Stimulated activated naive CD8-positive, alpha-beta T cell treated with anti-CD3 and anti-CD28 coated beads, Interleukin-15, amount 100 ng/mL, for 72 hours (primary cell): ENCODE measurements around the gene ZNF394.
"Not testable (repeated sequence)": the region's sequence is repeated elsewhere in the genome, so short reads cannot be mapped to it uniquely, and the experiment has no call there.

Experiments used
- ATAC-seq: fragments of 150-1000 bp; cut with Tn5 transposase; 2 replicates; pipeline ENCODE4 v1.10.0; 2021; ENCODE audit warnings: mild to moderate bottlenecking, moderate library complexity
- DNase-seq, 2 donors: peaks; one replicate each; pipeline ENCODE4 v3.0.0; 2021 to 2022
- H3K27ac Mint-ChIP-seq, 2 donors: one replicate each; pipeline ENCODE4 v1.8.0; 2022; ENCODE audit warnings: mild to moderate bottlenecking in 2 of 2, mixed read lengths in 2 of 2, moderate library complexity in 2 of 2
- H3K27me3 Mint-ChIP-seq: one replicate; pipeline ENCODE4 v1.8.0; 2022; ENCODE audit warnings: mixed read lengths
- H3K4me1 Mint-ChIP-seq: one replicate; pipeline ENCODE4 v1.8.0; 2022; ENCODE audit warnings: mild to moderate bottlenecking, mixed read lengths
- H3K4me3 Mint-ChIP-seq, 2 donors: one replicate each; pipeline ENCODE4 v1.8.0; 2022; ENCODE audit warnings: mild to moderate bottlenecking in 2 of 2, mixed read lengths in 2 of 2, moderate library complexity in 1 of 2
- H3K9me3 Mint-ChIP-seq, 2 donors: one replicate each; pipeline ENCODE4 v1.8.0; 2022; ENCODE audit warnings: mixed read lengths in 2 of 2

Gene ZNF394

DNA sequence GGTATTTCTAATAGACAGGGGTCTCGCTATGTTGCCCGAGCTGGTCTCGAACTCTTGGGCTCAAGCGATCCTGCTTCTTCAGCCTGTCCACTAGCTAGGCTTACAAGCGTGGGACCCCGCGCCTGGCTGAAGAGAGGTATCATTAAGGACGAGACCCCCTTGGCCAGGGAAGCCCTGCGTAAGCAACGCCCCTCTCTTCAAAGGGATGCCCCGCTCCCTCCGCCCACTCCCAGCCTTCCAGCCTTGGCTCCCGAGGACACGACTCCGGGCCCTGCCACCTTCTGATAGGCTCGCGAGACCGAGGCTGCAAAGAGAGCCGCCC is 4.2 kb upstream of the ZNF394 start:
- no peaks in the 10 kb centered on the region for H3K27me3 Mint-ChIP-seq
- H3K27ac Mint-ChIP-seq = peak overlapping the region; percentile 93
- no peak for ATAC-seq
- H3K4me3 Mint-ChIP-seq = peak overlapping the region; percentile 85 to 88
- no peak for DNase-seq
- H3K4me1 Mint-ChIP-seq = peaks cover 29% of the 10 kb centered on the region
- H3K9me3 Mint-ChIP-seq = peaks cover 6 to 7% of the 10 kb centered on the region in 2 donors

DNA sequence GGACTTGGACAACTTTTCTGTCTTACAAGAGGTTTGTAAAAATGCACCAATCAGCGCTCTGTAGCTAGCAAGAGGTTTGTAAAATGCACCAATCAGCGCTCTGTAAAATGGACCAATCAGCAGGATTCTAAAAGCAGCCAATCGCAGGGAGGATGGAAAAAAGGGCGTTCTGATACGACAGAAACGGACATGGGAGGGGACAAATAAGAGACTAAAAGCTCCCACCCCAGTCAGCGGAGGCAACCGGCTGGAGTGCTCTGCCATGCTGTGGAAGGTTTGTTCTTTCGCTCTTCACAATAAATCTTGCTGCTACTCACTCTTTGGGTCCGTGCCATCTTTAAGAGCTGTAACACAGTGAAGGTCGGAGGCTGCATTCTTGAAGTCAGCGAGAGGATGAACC is 1.2 kb upstream of the ZNF394 start:
- peak overlapping the region; percentile 87 to 98 for H3K27ac Mint-ChIP-seq
- peak overlapping the region; percentile 93 to 98 for H3K4me3 Mint-ChIP-seq
- not testable (repeated sequence) for H3K9me3 Mint-ChIP-seq, H3K27me3 Mint-ChIP-seq, ATAC-seq, DNase-seq
- H3K4me1 Mint-ChIP-seq = peaks cover 38% of the 10 kb centered on the region

DNA sequence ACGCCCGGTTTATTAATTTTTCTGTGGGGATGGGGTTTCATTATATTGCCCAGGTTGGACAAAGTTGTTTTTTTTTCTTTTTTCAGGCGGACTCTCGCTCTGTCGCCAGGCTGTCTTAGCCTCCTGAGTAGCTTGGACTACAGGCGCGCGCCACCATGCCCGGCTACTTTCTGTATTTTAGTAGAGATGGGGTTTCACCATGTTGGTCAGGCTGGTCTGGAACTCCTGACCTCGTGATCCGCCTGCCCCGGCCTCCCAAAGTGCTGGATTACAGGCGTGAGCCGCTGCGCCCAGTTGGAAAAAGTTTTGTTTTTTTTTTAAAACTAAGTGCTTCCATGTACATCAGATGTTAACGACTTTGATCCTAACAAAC is 542 bp upstream of the ZNF394 start:
- Mint-ChIP-seq H3K4me1 (peaks cover 34% of the 10 kb centered on the region), H3K27me3 (no peaks in the 10 kb centered on the region), H3K27ac (peak overlapping the region; percentile 98 to 99), H3K9me3 (peaks cover 6 to 7% of the 10 kb centered on the region in 2 donors), H3K4me3 (peak overlapping the region; percentile 93 to 98)
- no peak for DNase-seq
- no peak for ATAC-seq

DNA sequence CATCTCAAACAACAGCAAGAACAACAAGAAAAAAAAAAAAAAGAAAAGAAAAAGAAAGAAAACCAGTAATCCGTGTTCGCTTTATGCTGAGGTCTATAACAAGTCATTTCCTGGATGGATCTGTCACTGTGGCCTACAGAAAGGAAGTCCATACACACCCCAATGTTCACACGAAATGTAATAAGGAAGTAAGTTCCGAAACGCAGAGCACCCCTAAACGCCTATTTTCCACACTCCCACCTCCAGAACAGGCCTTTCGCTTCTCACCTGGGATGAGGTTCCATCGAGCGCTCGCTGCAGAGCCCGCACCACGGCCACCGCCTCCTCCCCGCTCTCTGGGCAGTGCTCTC is 735 bp downstream of the ZNF394 start:
- H3K4me1 Mint-ChIP-seq = peaks cover 32% of the 10 kb centered on the region
- no peaks in the 10 kb centered on the region for H3K27me3 Mint-ChIP-seq
- peak; percentile 57 for ATAC-seq
- H3K27ac Mint-ChIP-seq = peak overlapping the region; percentile 98 to 99
- H3K9me3 Mint-ChIP-seq = peaks cover 6 to 9% of the 10 kb centered on the region in 2 donors
- H3K4me3 Mint-ChIP-seq = peak overlapping the region; percentile 93 to 98
- peak in 1 of 2 donors; percentile 18 for DNase-seq

DNA sequence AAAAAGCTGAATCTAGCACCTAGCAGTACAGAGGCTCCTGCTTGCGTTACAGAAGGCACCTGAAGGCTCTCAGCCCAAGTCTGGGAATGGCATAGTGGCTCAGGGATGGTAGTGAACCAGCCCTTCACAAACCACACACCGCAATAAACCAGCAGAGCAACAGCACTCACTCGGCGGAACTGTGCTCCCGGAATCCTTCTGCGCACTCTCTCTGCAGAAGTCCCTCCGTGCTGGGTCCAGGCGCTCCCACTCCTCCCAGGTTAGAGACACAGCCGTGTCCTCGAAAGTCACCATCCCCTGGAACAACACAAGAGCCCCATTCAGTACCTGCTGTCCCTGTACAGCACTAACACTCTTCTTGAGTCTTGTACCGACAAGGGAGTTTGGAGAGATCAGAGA is 1.5 kb downstream of the ZNF394 start:
- ATAC-seq (no peak), DNase-seq (no peak)
- Mint-ChIP-seq H3K9me3 (peaks cover 14 to 17% of the 10 kb centered on the region in 2 donors), H3K27ac (peak overlapping the region; percentile 84 to 98), H3K4me1 (peaks cover 32% of the 10 kb centered on the region), H3K27me3 (no peaks in the 10 kb centered on the region), H3K4me3 (peak overlapping the region; percentile 93 to 98)

DNA sequence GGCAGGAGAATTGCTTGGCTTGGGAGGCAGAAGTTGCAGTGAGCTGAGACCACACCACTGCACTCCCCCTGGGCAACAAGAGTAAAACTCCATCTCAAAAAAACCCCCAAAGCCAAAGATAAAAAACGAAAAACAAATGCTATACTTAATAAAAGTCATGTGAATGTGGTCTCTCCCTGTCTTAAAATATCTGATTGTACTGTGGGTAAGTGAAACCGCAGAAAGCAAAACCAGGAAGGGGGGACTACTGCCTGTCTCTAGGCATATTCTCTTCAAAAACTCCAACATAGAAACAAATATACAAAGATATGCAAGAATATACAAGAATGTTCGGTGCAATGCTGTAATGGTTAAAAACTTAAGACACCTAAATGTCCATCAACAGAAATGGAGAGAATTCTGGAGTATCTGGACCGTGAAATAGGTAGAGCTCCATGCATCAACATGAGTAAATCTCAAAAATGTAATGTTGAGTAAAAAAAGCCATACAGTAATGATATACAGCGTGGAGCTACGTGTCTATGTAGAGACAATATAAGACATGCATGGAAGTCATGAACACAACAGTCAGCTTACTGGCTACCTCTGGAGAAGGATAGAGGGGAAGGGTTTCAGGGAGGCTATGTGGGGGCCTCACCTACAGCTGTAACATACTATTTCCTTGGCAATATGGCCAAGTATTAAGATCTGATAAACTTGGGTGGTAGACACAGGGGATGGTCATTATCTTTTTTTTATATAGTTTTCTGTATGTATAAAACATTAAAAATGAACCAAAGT is 2.1 kb downstream of the ZNF394 start:
- no peak for DNase-seq
- Mint-ChIP-seq H3K4me1 (peaks cover 32% of the 10 kb centered on the region), H3K4me3 (peak overlapping the region; percentile 93 to 98), H3K27me3 (no peaks in the 10 kb centered on the region), H3K9me3 (peaks cover 20 to 23% of the 10 kb centered on the region in 2 donors), H3K27ac (peak overlapping the region in 1 of 2 donors; percentile 78)
- no peak for ATAC-seq

DNA sequence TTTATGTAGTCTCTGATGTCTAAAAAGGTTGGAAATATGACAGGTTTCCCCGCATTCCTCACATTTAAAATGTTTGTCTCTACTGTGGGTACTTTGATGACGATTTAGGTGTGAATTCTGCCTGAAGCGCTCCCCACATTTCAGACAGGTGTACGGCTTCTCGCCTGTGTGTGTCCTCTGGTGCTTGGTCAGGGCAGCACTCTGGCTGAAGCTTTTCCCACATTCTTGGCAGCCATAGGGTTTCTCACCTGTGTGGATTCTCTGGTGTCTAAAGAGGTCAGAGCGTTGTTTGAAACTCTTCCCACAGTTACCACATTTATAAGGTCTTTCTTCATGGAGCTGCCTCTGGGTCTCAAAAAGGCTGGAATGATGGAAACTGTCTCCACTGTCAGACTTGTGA is 6.3 kb downstream of the ZNF394 start:
- ATAC-seq (no peak), DNase-seq (no peak)
- Mint-ChIP-seq H3K4me1 (peaks cover 20% of the 10 kb centered on the region), H3K4me3 (no peak overlapping the region), H3K27me3 (no peaks in the 10 kb centered on the region), H3K27ac (no peak overlapping the region), H3K9me3 (peaks cover 17 to 20% of the 10 kb centered on the region in 2 donors)

DNA sequence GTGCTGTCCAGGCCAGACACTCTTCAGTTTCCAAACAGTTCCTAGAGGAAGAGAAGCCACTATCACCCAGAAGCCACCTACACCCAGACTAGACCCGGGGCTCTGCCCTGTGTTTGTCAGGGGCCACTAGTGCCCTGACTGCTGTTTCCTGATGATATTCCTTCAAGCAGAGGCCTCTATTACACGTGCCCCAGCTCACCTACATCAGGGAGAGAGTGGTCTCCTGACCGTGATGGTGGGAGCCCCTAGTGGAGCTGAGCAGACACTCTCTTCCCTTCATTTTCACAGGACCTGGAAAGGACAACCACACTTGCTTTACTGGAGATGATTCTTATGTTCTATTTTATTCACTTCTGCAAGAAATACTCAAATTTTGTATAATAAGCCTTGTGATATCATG is 9.2 kb downstream of the ZNF394 start:
- Mint-ChIP-seq H3K27ac (no peak overlapping the region), H3K9me3 (peaks cover 17 to 20% of the 10 kb centered on the region in 2 donors), H3K4me3 (no peak overlapping the region), H3K4me1 (no peaks in the 10 kb centered on the region), H3K27me3 (no peaks in the 10 kb centered on the region)
- no peak for ATAC-seq
- DNase-seq = no peak

DNA sequence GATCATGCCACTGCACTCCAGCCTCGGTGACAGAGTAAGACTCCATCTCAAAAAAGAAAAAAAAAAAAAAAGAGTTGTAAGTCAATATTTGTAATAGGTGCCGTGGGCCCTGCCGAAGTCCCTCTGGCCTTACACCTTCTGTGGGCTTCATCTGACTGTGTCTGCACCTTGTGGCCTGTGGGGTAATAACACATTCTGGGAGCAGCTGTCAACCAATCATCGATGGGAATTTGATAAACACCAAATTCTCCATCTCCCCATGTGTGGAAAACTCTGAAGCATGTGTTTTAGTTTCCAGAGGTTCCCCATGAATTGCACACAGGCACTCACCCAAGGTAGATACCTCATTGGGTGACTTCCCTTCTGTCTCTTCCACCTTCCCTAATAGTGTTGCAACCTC is 10.8 kb downstream of the ZNF394 start:
- H3K4me1 Mint-ChIP-seq = no peaks in the 10 kb centered on the region
- no peaks in the 10 kb centered on the region for H3K27me3 Mint-ChIP-seq
- H3K4me3 Mint-ChIP-seq = no peak overlapping the region
- DNase-seq (no peak), ATAC-seq (peak; percentile 62)
- H3K9me3 Mint-ChIP-seq = peaks cover 16 to 17% of the 10 kb centered on the region in 2 donors
- no peak overlapping the region for H3K27ac Mint-ChIP-seq

DNA sequence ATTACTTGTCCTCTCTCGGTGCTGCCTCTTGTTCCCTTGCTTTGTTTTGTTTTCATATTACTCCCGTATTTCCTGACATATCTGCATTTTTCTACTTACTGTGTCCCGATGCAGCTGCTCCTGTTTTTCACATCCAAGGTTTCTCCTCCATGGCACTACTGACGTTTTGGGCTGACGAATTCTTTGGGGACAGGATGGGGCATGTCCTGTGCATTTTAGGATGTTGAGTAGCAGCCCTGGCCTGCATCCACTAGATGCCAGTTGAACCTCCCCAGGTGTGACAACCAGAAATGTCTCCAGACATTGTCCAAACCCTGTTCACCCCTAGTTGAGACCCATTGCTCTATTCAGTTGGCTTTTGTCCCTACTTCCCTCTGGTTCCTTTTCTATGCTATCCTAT is 15.0 kb downstream of the ZNF394 start:
- no peak for ATAC-seq
- H3K9me3 Mint-ChIP-seq = no peaks in the 10 kb centered on the region
- no peaks in the 10 kb centered on the region for H3K27me3 Mint-ChIP-seq
- no peak overlapping the region for H3K4me3 Mint-ChIP-seq
- no peaks in the 10 kb centered on the region for H3K4me1 Mint-ChIP-seq
- DNase-seq = no peak
- peak overlapping the region in 1 of 2 donors; percentile 79 for H3K27ac Mint-ChIP-seq

DNA sequence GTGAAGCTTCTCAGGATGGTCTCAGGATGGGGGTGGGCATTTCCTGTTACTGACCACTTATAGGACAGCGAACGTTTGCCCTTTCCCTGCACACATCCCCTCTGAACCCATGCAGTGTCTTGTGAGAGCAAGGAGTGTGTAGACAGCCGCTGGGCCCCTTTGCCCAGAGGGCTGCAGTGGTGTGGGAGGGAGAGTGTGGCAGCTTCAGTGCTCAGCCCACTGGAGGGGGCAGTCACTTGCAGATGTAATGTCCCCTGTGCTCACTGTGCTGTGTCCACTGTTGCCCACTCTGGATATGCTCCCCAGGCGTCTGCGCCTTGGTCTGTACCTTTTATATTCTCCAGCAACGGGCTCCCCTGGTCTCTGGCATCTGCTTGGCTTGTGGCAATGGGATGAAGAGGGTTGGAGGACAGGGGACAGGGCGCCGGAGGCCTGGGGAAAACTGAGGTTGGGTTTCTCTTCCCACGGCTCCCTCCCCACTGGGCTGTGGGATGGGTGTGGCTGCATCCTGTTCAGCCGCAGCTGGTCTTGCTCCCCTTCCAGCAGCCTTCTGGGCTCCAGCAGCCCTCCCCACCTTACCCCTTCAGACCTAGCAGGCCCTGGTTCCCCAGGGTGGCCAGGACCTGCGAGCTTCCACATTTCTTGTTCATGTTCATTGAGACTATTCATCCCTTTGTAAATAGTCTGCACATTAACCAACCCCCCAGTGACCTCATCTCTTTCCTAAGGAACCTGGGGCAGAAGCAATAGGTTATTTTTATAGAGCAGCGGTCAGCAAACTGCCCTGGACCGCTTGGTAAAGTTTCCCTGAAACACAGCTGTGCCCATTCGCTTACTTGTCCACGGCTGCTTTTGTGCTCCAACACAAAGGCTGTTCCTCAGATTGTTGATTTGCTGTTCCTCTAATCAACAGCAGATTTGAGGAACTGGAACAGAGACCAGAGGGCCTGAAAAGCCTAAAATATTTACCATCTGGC is 21.3 kb downstream of the ZNF394 start:
- Mint-ChIP-seq H3K4me1 (peaks cover 46% of the 10 kb centered on the region), H3K4me3 (no peak overlapping the region), H3K27me3 (no peaks in the 10 kb centered on the region), H3K27ac (peak overlapping the region in 1 of 2 donors; percentile 89), H3K9me3 (no peaks in the 10 kb centered on the region)
- no peak for DNase-seq
- ATAC-seq = no peak

DNA sequence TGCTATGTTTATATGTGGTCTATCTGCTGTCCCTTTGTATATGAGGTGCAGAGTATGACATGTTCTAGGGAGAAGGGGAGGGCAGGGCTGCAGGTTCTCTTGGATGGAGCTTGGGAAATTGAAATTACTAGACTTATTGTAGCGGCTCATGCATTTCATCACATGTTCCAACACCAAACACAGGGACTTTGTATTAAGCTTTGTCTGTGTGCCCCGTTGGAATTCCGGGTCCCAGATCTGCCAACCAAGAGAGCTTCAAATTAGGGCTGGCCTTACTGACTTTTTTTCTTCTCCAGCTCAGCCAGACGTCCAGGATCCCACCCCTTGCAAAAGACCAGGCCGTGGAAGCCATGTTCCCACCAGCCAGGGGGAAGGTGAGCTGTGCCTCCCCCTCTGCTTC is 24.0 kb downstream of the ZNF394 start:
- no peaks in the 10 kb centered on the region for H3K9me3 Mint-ChIP-seq
- H3K27ac Mint-ChIP-seq = no peak overlapping the region
- peaks cover 63% of the 10 kb centered on the region for H3K4me1 Mint-ChIP-seq
- no peak for DNase-seq
- ATAC-seq = no peak
- no peak overlapping the region for H3K4me3 Mint-ChIP-seq
- H3K27me3 Mint-ChIP-seq = no peaks in the 10 kb centered on the region

DNA sequence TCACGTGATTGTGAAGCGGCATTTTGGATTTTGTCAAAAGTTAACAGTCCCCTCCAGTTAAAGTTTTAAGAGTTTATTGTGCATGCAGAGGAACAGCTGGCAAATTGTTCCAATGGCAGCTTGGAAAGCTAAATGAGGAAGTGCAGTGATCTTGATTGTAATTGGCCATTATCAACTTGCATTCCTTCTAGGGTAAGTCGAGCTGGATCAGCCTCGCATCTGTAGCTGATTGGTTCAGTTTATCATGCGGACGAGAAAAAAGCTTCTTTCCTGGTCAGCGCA is 26.8 kb downstream of the ZNF394 start:
- H3K27me3 Mint-ChIP-seq = no peaks in the 10 kb centered on the region

DNA sequence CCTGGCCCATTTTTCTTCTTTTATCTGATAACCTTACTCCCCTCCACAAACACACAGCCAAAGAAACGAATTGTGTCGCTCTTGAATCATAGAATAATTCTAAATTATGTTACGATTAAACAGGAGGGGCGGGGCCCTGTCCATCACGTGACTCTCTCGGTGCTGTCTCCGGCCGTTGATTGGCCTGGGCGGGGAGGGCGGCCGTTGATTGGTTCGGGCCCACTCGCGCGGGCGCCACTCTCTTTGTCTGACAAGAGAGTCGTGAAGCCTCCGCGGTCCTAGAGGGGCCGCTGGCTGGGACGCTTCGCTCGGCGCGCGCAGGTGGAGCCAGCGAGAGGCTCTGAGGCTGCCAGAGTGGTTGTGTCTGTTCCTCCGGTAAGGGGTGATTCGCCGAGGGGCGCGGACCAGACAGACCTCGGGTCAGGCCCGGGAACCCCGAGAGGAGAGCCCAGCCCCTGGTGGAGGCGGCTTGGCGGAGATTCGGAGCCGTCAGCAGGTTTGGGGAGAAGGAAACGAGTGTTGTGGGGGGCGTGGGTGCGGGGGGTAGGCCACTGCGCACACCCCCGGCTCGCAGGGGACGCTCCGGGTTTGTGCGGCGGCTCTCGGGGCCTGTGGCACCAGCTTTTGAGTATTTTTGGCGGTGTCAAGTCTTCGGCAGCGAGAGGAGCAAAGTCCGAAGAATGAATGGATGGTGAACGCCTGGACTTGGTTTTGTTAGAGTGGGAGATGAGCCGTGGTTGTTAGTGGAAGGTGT is 27.3 kb downstream of the ZNF394 start, which contains the start of gene ZNF789:
Gene ZNF789 (plus strand): TSS at position 330 of the 754 bp plus-strand sequence. CDS start 3,567 bp downstream, outside the sequence.
- peaks cover 53% of the 10 kb centered on the region for H3K4me1 Mint-ChIP-seq
- ATAC-seq (peak; percentile 99), DNase-seq (peak; percentile 96 to 98)
- H3K27ac Mint-ChIP-seq = peak within 1 kb of the TSS; percentile 97
- H3K9me3 Mint-ChIP-seq = no peaks in the 10 kb centered on the region
- peak within 1 kb of the TSS; percentile 96 to 100 for H3K4me3 Mint-ChIP-seq
- H3K27me3 Mint-ChIP-seq = no peaks in the 10 kb centered on the region

More for the DNA sequence above, 26.8 kb downstream of the ZNF394 start:
- Mint-ChIP-seq H3K4me3 (peak overlapping the region; percentile 96 to 100), H3K9me3 (no peaks in the 10 kb centered on the region), H3K4me1 (peaks cover 58% of the 10 kb centered on the region), H3K27ac (peak overlapping the region; percentile 97)
- no peak for ATAC-seq
- DNase-seq = no peak

DNA sequence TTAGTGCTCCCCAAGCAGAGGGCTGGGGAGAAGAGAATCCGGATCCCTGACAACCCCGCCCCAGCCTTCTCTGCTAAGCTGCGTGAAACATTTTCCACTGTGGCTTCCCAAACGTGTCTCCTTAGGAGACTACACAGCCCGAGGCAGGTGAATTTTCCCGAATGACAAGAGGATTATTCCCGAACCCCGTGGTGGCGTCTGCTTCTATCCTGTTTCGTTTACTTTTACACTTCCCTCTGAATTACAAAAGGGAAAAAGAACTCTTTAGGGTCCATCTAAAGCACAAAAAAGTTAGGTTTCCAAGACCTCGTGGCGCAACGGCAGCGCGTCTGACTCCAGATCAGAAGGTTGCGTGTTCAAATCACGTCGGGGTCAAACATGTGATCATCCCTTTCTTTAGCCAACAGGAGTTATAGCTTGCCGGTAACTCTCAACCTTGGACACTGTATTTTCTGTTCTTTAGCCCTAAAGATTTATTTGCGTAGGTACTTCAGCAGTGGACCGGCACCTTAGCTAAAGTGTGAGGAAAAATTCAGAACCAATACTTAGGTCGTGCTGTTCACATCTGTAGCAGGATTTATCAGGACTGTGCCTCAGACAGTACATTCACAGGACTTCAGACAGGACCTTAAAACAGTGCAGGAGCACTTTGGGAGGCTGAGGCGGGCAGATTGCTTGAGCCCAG is 30.6 kb downstream of the ZNF394 start:
- peak overlapping the region in 1 of 2 donors; percentile 72 for H3K27ac Mint-ChIP-seq
- no peaks in the 10 kb centered on the region for H3K27me3 Mint-ChIP-seq
- DNase-seq (no peak), ATAC-seq (no peak)
- H3K9me3 Mint-ChIP-seq = no peaks in the 10 kb centered on the region
- H3K4me3 Mint-ChIP-seq = no peak overlapping the region
- H3K4me1 Mint-ChIP-seq = peaks cover 46% of the 10 kb centered on the region
